Liver (tissue), 9 donors: ENCODE results near the gene OR6Q1. TPM values are rescaled to one million over a fixed set of nuclear protein-coding genes. Genes with fewer than 3 reads are reported as not detected.

Experiments
- DNase-seq: peaks from one replicate; pipeline ENCODE4 v3.0.0-alpha.2; 2017; ENCODE audit warnings: low spot score
- H3K27ac ChIP-seq, 2 donors: one replicate each; pipeline ENCODE4 v1.7.0; 2013; ENCODE audit warnings: inconsistent platforms in 2 of 2, low read length in 2 of 2, control low read depth in 1 of 2, low read depth in 1 of 2, mild to moderate bottlenecking in 1 of 2
- H3K27me3 ChIP-seq, 4 donors: one replicate each; pipeline versions ENCODE4 v1.6.1 to v1.7.0; 2013; ENCODE audit warnings: low read length in 3 of 4, inconsistent platforms in 1 of 4, mild to moderate bottlenecking in 1 of 4, moderate library complexity in 1 of 4; ENCODE audit not compliant: control insufficient read depth in 4 of 4, insufficient read depth in 4 of 4
- H3K36me3 ChIP-seq, 4 donors: one replicate each; pipeline versions ENCODE4 v1.6.1 to v1.7.0; 2013; ENCODE audit warnings: low read length in 3 of 4, mild to moderate bottlenecking in 3 of 4, low read depth in 1 of 4, moderate library complexity in 1 of 4; ENCODE audit not compliant: control insufficient read depth in 4 of 4, insufficient read depth in 3 of 4
- H3K4me1 ChIP-seq, 4 donors: one replicate each; pipeline versions ENCODE4 v1.6.1 to v1.7.0; 2013; ENCODE audit warnings: low read length in 3 of 4, mild to moderate bottlenecking in 3 of 4, moderate library complexity in 1 of 4; ENCODE audit not compliant: control insufficient read depth in 4 of 4, insufficient read depth in 4 of 4
- H3K4me3 ChIP-seq, 3 donors: one replicate each; pipeline versions ENCODE4 v1.6.1 to v1.7.0; 2013; ENCODE audit warnings: low read length in 3 of 3, control low read depth in 1 of 3, low read depth in 1 of 3, mild to moderate bottlenecking in 1 of 3
- H3K9ac ChIP-seq, 2 donors: one replicate each; pipeline ENCODE4 v1.7.0; 2013; ENCODE audit warnings: low read length in 2 of 2, mild to moderate bottlenecking in 2 of 2, moderate library complexity in 2 of 2, control low read depth in 1 of 2, low read depth in 1 of 2
- H3K9me3 ChIP-seq, 4 donors: one replicate each; pipeline versions ENCODE4 v1.6.1 to v1.7.0; 2013; ENCODE audit warnings: low read length in 3 of 4; ENCODE audit not compliant: control insufficient read depth in 4 of 4
- FOXA2 ChIP-seq: IDR thresholded peaks from 2 replicates; pipeline ENCODE4 v1.6.1; 2016; ENCODE audit warnings: antibody characterized with exemption
- GABPA ChIP-seq, 2 donors: IDR thresholded peaks in 1 of 2; conservative IDR thresholded peaks in 1 of 2; 2 replicates each; pipeline ENCODE4 v1.6.1; 2016; ENCODE audit warnings: antibody characterized with exemption in 2 of 2, mild to moderate bottlenecking in 1 of 2, moderate library complexity in 1 of 2
- HNF4G ChIP-seq: IDR thresholded peaks from 2 replicates; pipeline ENCODE4 v1.6.1; 2016; ENCODE audit warnings: antibody characterized with exemption
- JUND ChIP-seq, 2 donors: IDR thresholded peaks; 2 replicates each; pipeline ENCODE4 v1.6.1; 2016; ENCODE audit warnings: antibody characterized with exemption in 2 of 2
- RAD21 ChIP-seq, 2 donors: IDR thresholded peaks; 2 replicates each; pipeline ENCODE4 v1.6.1; 2016; ENCODE audit warnings: antibody characterized with exemption in 2 of 2, mild to moderate bottlenecking in 2 of 2
- RXRA ChIP-seq, 2 donors: IDR thresholded peaks; 2 replicates each; pipeline ENCODE4 v1.6.1; 2017 to 2018; ENCODE audit warnings: antibody characterized with exemption in 2 of 2, mild to moderate bottlenecking in 1 of 2
- YY1 ChIP-seq: IDR thresholded peaks from 2 replicates; pipeline ENCODE4 v1.6.1; 2016; ENCODE audit warnings: antibody characterized with exemption, mild to moderate bottlenecking
- WGBS: extraction: QIAGEN DNeasy Blood & Tissue Kit; methylation state at CpG from one replicate; pipeline ENCODE4 v1.1.7; 2013; 5-methylcytosine and 5-hydroxymethylcytosine counted together
- polyA plus RNA-seq, 2 donors: library from polyadenylated mRNA; stranded (reverse) in 1 of 2; unstranded in 1 of 2; fragments of 200-250 nt in 1 of 2; fragments of >200 nt in 1 of 2; fragmentation: Nextera tagmentation in 1 of 2; extraction: Ambion mirVana in 1 of 2; gene quantifications; one replicate each; pipeline versions ENCODE4 v1.2.1 to v1.2.3, GENCODE V29; 2013 to 2015
- total RNA-seq, 2 donors: library from RNA; depleted of rRNA; stranded (reverse); fragments of >200 nt; gene quantifications; one replicate each; pipeline ENCODE4 v1.2.3, GENCODE V29; 2014
- TF ChIP-seq, protein P1 (sequence below): fragments of 150-350 bp; IDR thresholded peaks from 2 replicates; pipeline ENCODE4 v1.5.1; 2017; ENCODE audit warnings: improper control_type of control experiment, low read depth, low read length; ENCODE audit not compliant: missing input control
- TF ChIP-seq, protein P2 (sequence below): IDR thresholded peaks from 2 replicates; pipeline ENCODE4 v1.6.1; 2016; ENCODE audit warnings: antibody characterized with exemption
- TF ChIP-seq, protein P3 (sequence below): IDR thresholded peaks from 2 replicates; pipeline ENCODE4 v1.6.1; 2016; ENCODE audit warnings: antibody characterized with exemption
- donor health status: healthy.
- donor health status: healthy.
- donor health status: healthy.
- donor health status: healthy.
- donor health status: healthy.

Gene OR6Q1
- total and polyA plus RNA-seq, 4 donors, result not detected

DNA sequence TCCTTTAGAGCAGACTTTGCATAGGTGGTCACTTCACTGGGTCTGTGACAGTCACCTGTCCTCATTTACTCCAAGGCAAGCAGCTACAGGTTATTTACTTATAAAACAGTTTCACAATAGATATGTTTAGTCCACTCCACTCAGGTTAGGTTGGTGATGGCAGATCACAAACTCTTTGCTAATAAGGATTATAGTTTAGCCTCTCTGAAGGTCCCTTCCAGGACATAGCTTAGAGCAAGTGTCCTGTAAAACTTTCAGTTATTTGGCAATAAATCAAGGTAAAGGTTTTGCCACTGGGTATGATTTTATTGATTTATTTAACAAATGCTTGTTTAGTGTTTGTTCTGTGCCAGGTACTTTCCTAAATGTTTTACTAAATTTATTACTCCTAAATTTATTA lies 8.8 kb downstream of the OR6Q1 start:
- H3K9ac ChIP-seq, result no peak overlapping the region
- peaks cover 0 to 3% (median 0%) of the 10 kb centered on the region in 4 donors for H3K9me3 ChIP-seq

DNA sequence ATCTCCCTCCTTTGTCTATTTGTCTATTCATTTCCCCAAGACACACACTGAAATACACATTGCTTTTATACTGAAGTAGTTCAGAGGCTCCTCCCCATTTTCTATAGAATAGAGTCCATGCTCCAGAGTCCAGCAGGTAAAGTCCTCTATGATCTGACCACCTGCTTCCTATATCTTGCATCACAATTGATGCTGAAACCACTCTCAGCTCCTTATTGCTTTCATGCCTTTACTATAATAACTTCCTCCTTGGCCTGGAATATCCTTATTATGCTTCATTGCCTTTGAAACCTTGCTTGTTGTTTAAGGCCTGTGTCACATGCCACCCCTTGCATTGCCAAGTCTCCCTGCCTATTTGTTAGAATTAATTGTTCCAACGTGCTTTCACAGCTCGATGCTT lies 12.6 kb downstream of the OR6Q1 start:
- WGBS, result 65% methylated on average over 2 of the region's 2 CpGs

More for the DNA sequence above, 8.8 kb downstream of the OR6Q1 start:
- no peak overlapping the region for H3K27ac ChIP-seq
- no peak overlapping the region for H3K4me3 ChIP-seq
- TF ChIP-seq, protein P1, sequence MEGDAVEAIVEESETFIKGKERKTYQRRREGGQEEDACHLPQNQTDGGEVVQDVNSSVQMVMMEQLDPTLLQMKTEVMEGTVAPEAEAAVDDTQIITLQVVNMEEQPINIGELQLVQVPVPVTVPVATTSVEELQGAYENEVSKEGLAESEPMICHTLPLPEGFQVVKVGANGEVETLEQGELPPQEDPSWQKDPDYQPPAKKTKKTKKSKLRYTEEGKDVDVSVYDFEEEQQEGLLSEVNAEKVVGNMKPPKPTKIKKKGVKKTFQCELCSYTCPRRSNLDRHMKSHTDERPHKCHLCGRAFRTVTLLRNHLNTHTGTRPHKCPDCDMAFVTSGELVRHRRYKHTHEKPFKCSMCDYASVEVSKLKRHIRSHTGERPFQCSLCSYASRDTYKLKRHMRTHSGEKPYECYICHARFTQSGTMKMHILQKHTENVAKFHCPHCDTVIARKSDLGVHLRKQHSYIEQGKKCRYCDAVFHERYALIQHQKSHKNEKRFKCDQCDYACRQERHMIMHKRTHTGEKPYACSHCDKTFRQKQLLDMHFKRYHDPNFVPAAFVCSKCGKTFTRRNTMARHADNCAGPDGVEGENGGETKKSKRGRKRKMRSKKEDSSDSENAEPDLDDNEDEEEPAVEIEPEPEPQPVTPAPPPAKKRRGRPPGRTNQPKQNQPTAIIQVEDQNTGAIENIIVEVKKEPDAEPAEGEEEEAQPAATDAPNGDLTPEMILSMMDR, result no peak
- no peak for TF ChIP-seq RXRA (IDR thresholded peaks at IDR 0.05)
- no peaks in the 10 kb centered on the region for H3K36me3 ChIP-seq
- no peaks in the 10 kb centered on the region for H3K4me1 ChIP-seq
- no peak for DNase-seq
- peaks cover 0 to 4% (median 0%) of the 10 kb centered on the region in 4 donors for H3K27me3 ChIP-seq

DNA sequence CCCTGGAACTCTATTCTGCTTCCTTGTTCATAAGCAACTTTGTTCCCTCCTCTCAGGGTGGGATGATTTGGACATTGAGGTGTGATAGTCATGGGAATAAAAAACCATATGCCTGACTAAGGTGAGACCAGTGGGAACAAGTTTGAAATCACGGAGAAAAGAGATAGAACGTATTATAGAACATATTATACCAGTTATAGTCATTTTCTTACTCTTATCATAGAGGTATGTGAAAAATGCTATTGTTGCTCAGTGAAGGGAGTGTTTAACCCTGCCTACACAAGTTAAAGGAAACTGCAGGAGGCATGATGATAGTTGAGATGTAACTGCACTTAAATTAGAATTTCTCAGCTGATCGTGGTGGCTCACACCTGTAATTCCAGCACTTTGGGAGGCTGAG lies 15.5 kb downstream of the OR6Q1 start:
- 52% methylated on average over 3 of the region's 3 CpGs for WGBS
- no peak for DNase-seq
- no peaks in the 10 kb centered on the region for H3K9me3 ChIP-seq
- TF ChIP-seq GABPA (IDR thresholded peaks at IDR 0.05 in 1 of 2, conservative IDR thresholded peaks at IDR 0.05 in 1 of 2), result no peak
- TF ChIP-seq, protein P2, sequence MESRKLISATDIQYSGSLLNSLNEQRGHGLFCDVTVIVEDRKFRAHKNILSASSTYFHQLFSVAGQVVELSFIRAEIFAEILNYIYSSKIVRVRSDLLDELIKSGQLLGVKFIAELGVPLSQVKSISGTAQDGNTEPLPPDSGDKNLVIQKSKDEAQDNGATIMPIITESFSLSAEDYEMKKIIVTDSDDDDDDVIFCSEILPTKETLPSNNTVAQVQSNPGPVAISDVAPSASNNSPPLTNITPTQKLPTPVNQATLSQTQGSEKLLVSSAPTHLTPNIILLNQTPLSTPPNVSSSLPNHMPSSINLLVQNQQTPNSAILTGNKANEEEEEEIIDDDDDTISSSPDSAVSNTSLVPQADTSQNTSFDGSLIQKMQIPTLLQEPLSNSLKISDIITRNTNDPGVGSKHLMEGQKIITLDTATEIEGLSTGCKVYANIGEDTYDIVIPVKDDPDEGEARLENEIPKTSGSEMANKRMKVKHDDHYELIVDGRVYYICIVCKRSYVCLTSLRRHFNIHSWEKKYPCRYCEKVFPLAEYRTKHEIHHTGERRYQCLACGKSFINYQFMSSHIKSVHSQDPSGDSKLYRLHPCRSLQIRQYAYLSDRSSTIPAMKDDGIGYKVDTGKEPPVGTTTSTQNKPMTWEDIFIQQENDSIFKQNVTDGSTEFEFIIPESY, result no peak
- no peak for TF ChIP-seq JUND (IDR thresholded peaks at IDR 0.05)
- no peak for TF ChIP-seq YY1
- no peak for TF ChIP-seq RXRA (IDR thresholded peaks at IDR 0.05)
- TF ChIP-seq HNF4G, result no peak
- no peak overlapping the region for H3K4me3 ChIP-seq
- H3K9ac ChIP-seq, result no peak overlapping the region
- H3K27me3 ChIP-seq, result peaks cover 0 to 4% (median 0%) of the 10 kb centered on the region in 4 donors
- no peaks in the 10 kb centered on the region for H3K36me3 ChIP-seq
- no peaks in the 10 kb centered on the region for H3K4me1 ChIP-seq
- H3K27ac ChIP-seq, result no peak overlapping the region

More for the DNA sequence above, 12.6 kb downstream of the OR6Q1 start:
- no peak for DNase-seq
- Histone ChIP-seq H3K4me3 (no peak overlapping the region), H3K4me1 (no peaks in the 10 kb centered on the region), H3K9me3 (no peaks in the 10 kb centered on the region), H3K9ac (no peak overlapping the region), H3K36me3 (no peaks in the 10 kb centered on the region), H3K27me3 (peaks cover 0 to 4% (median 0%) of the 10 kb centered on the region in 4 donors), H3K27ac (no peak overlapping the region)
- no peak for TF ChIP-seq JUND (IDR thresholded peaks at IDR 0.05)
- TF ChIP-seq, protein P3, sequence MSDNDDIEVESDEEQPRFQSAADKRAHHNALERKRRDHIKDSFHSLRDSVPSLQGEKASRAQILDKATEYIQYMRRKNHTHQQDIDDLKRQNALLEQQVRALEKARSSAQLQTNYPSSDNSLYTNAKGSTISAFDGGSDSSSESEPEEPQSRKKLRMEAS, result no peak
- no peak for TF ChIP-seq HNF4G
- TF ChIP-seq GABPA (IDR thresholded peaks at IDR 0.05 in 1 of 2, conservative IDR thresholded peaks at IDR 0.05 in 1 of 2), result no peak
- no peak for TF ChIP-seq FOXA2
- TF ChIP-seq RAD21 (IDR thresholded peaks at IDR 0.05), result no peak
- TF ChIP-seq RXRA (IDR thresholded peaks at IDR 0.05), result no peak
